Smooth muscle cell (in vitro differentiated cells): Measurements from ENCODE around the gene TMEM117. TPM values are rescaled to one million over a fixed set of nuclear protein-coding genes. Genes with fewer than 3 reads are reported as not detected.

ENCODE experiments used
- DNase-seq: peaks from one replicate; lab custom pipeline; 2025; ENCODE audit not compliant: unreplicated experiment; lab: John Stamatoyannopoulos, UW
- H2AFZ ChIP-seq: fragments of 200-600 bp; sonication (generic); 2 replicates; pipeline ENCODE4 v1.6.0; 2016; ENCODE audit warnings: antibody characterized with exemption, low read depth, mild to moderate bottlenecking
- H3F3A ChIP-seq: fragments of 200-600 bp; sonication (generic); 2 replicates; pipeline ENCODE4 v1.6.0; 2017; ENCODE audit warnings: antibody characterized with exemption, low read depth
- H3K27ac ChIP-seq: fragments of 200-600 bp; sonication (generic); 2 replicates; pipeline ENCODE4 v1.5.1; 2016; ENCODE audit warnings: low read depth, mild to moderate bottlenecking
- H3K27me3 ChIP-seq: fragments of 200-600 bp; sonication (generic); 2 replicates; pipeline ENCODE4 v1.6.1; 2016; ENCODE audit warnings: low read depth, mild to moderate bottlenecking
- H3K36me3 ChIP-seq: fragments of 200-600 bp; sonication (generic); 2 replicates; pipeline ENCODE4 v1.5.1; 2016; ENCODE audit warnings: low read depth
- H3K4me1 ChIP-seq: fragments of 200-600 bp; sonication (generic); 2 replicates; pipeline ENCODE4 v1.5.1; 2016; ENCODE audit warnings: low read depth
- H3K4me2 ChIP-seq: fragments of 200-600 bp; sonication (generic); 2 replicates; pipeline ENCODE4 v1.6.0; 2016; ENCODE audit warnings: mild to moderate bottlenecking
- H3K4me3 ChIP-seq: fragments of 200-600 bp; sonication (generic); 2 replicates; pipeline ENCODE4 v1.5.1; 2016; ENCODE audit warnings: mild to moderate bottlenecking
- H3K79me2 ChIP-seq: fragments of 200-600 bp; sonication (generic); 2 replicates; pipeline ENCODE4 v1.6.0; 2016; ENCODE audit warnings: low read depth, mild to moderate bottlenecking
- H3K9ac ChIP-seq: fragments of 200-600 bp; sonication (generic); 2 replicates; pipeline ENCODE4 v1.6.0; 2016; ENCODE audit warnings: low read depth
- H3K9me3 ChIP-seq: fragments of 200-600 bp; sonication (generic); replicated peaks from 2 replicates; pipeline ENCODE4 v1.5.1; 2016; ENCODE audit warnings: low read depth
- H4K20me1 ChIP-seq: fragments of 200-600 bp; sonication (generic); 2 replicates; pipeline ENCODE4 v1.6.0; 2016; ENCODE audit warnings: low read depth
- CTCF ChIP-seq: fragments of 200-600 bp; sonication (generic); IDR thresholded peaks from 2 replicates; pipeline ENCODE4 v1.5.1; 2017; ENCODE audit warnings: borderline replicate concordance, mild to moderate bottlenecking, antibody characterized with exemption; ENCODE audit not compliant: insufficient read depth, poor library complexity, severe bottlenecking
- WGBS: methylation state at CpG from one replicate; pipeline ENCODE4 v1.1.7; 2016; ENCODE audit warnings: low lambda C conversion rate; 5-methylcytosine and 5-hydroxymethylcytosine counted together
- polyA plus RNA-seq: library from polyadenylated mRNA; unstranded; fragments of >200 nt; fragmentation: Nextera tagmentation; extraction: Ambion mirVana; gene quantifications from 2 replicates; pipeline ENCODE4 v1.2.1, GENCODE V29; 2016
- total RNA-seq: library from RNA; depleted of rRNA; stranded (reverse); fragments of >200 nt; gene quantifications from 2 replicates; pipeline ENCODE4 v1.2.3, GENCODE V29; 2014

TMEM117 gene
- total and polyA plus RNA-seq, 2 experiments from 2014 or later = 13.0 to 38.9 TPM

- Histone ChIP-seq H3F3A (no peaks in the 10 kb centered on the region), H2AFZ (no peak overlapping the region), H3K27ac (no peak overlapping the region), H3K4me3 (no peak overlapping the region), H3K79me2 (no peaks in the 10 kb centered on the region), H3K36me3 (no peaks in the 10 kb centered on the region), H4K20me1 (no peaks in the 10 kb centered on the region), H3K9me3 (peaks cover 2% of the 10 kb centered on the region), H3K4me1 (no peaks in the 10 kb centered on the region), H3K27me3 (no peaks in the 10 kb centered on the region), H3K4me2 (no peak overlapping the region), H3K9ac (no peak overlapping the region)
- no peak for DNase-seq
- no peak for TF ChIP-seq CTCF
- 86% methylated on average over 2 of the region's 2 CpGs for WGBS
Measured at GRCh38 chr12:44253338-44253856, 417.5 kb downstream of the TMEM117 start.

- WGBS = 84% methylated on average over 1 of the region's 1 CpG
- H2AFZ ChIP-seq = no peak overlapping the region
- no peak for TF ChIP-seq CTCF
- no peaks in the 10 kb centered on the region for H3K4me1 ChIP-seq
- H3K4me2 ChIP-seq = no peak overlapping the region
- H3K9me3 ChIP-seq = no peaks in the 10 kb centered on the region
- no peaks in the 10 kb centered on the region for H3F3A ChIP-seq
- H3K27ac ChIP-seq = no peak overlapping the region
- H3K4me3 ChIP-seq = no peak overlapping the region
- H3K9ac ChIP-seq = no peak overlapping the region
- no peak for DNase-seq
- H3K27me3 ChIP-seq = no peaks in the 10 kb centered on the region
- H3K79me2 ChIP-seq = no peaks in the 10 kb centered on the region
- H4K20me1 ChIP-seq = no peaks in the 10 kb centered on the region
- no peaks in the 10 kb centered on the region for H3K36me3 ChIP-seq
Measured at GRCh38 chr12:44258246-44258645, 422.4 kb downstream of the TMEM117 start.

GRCh38 chr12:44259890-44260289, 424.0 kb downstream of the TMEM117 start:
- Histone ChIP-seq H4K20me1 (no peaks in the 10 kb centered on the region), H2AFZ (no peak overlapping the region), H3K36me3 (no peaks in the 10 kb centered on the region), H3K27me3 (no peaks in the 10 kb centered on the region), H3K9ac (no peak overlapping the region), H3K9me3 (no peaks in the 10 kb centered on the region), H3K27ac (no peak overlapping the region), H3F3A (no peaks in the 10 kb centered on the region), H3K79me2 (no peaks in the 10 kb centered on the region), H3K4me3 (no peak overlapping the region), H3K4me2 (no peak overlapping the region), H3K4me1 (no peaks in the 10 kb centered on the region)
- no peak for DNase-seq
- no peak for TF ChIP-seq CTCF
- WGBS = 96% methylated on average over 6 of the region's 6 CpGs

- H3K9me3 ChIP-seq = no peaks in the 10 kb centered on the region
- H3K4me3 ChIP-seq = no peak overlapping the region
- no peak for TF ChIP-seq CTCF
- H3K4me2 ChIP-seq = no peak overlapping the region
- no peaks in the 10 kb centered on the region for H3F3A ChIP-seq
- no peaks in the 10 kb centered on the region for H3K27me3 ChIP-seq
- H4K20me1 ChIP-seq = no peaks in the 10 kb centered on the region
- 86% methylated on average over 1 of the region's 1 CpG for WGBS
- DNase-seq = no peak
- no peak overlapping the region for H2AFZ ChIP-seq
- H3K4me1 ChIP-seq = no peaks in the 10 kb centered on the region
- H3K36me3 ChIP-seq = no peaks in the 10 kb centered on the region
- H3K9ac ChIP-seq = no peak overlapping the region
- H3K79me2 ChIP-seq = no peaks in the 10 kb centered on the region
- H3K27ac ChIP-seq = no peak overlapping the region
Measured at GRCh38 chr12:44260581-44260980, 424.7 kb downstream of the TMEM117 start.
